HG02678 (cell line): ENCODE data around the gene HOXA11.

Experiments used
- ATAC-seq: cut with Tn5 transposase; IDR thresholded peaks from one replicate; pipeline ENCODE4 v1.9.1; 2021; ENCODE audit warnings: mild to moderate bottlenecking, moderate library complexity; ENCODE audit not compliant: unreplicated experiment

The HOXA11 gene

GRCh38 chr7:27148756-27149641, 36.0 kb downstream of the HOXA11 start:
- no peak for ATAC-seq

GRCh38 chr7:27148031-27148755, 36.8 kb downstream of the HOXA11 start:
- no peak for ATAC-seq

- no peak for ATAC-seq
These were observed 37.6 kb downstream of the HOXA11 start, which contains the start of gene HOXA6 for GRCh38 chr7:27147199-27148030. HOXA6 (minus strand) TSS chr7:27147774; CDS start chr7:27147749, 25 bp downstream.

GRCh38 chr7:27146491-27147198, 38.4 kb downstream of the HOXA11 start:
- no peak for ATAC-seq

- no peak for ATAC-seq
These were observed 39.1 kb downstream of the HOXA11 start for GRCh38 chr7:27145914-27146412.

GRCh38 chr7:27145165-27145913, 39.7 kb downstream of the HOXA11 start:
- no peak for ATAC-seq

- no peak for ATAC-seq
These were observed 40.3 kb downstream of the HOXA11 start for GRCh38 chr7:27144781-27145164.

GRCh38 chr7:27143950-27144780, 40.9 kb downstream of the HOXA11 start:
- no peak for ATAC-seq

- no peak for ATAC-seq
These were observed 41.7 kb downstream of the HOXA11 start, which contains the start of gene HOXA5 for GRCh38 chr7:27143023-27143949. HOXA5 (minus strand) TSS chr7:27143681; CDS start chr7:27143607, 74 bp downstream.

GRCh38 chr7:27142580-27143022, 42.4 kb downstream of the HOXA11 start:
- ATAC-seq: no peak

- no peak for ATAC-seq
These were observed 43.0 kb downstream of the HOXA11 start for GRCh38 chr7:27141923-27142579.

GRCh38 chr7:27141137-27141922, 43.7 kb downstream of the HOXA11 start:
- ATAC-seq: no peak

- ATAC-seq: no peak
These were observed 44.7 kb downstream of the HOXA11 start for GRCh38 chr7:27140126-27140857.

GRCh38 chr7:27139334-27140125, 45.5 kb downstream of the HOXA11 start:
- no peak for ATAC-seq

- no peak for ATAC-seq
These were observed 46.1 kb downstream of the HOXA11 start for GRCh38 chr7:27138985-27139333.
